GM21526 (cell line): Measurements from ENCODE around the gene TPSG1.
"Not testable (repeated sequence)": the region's sequence is repeated elsewhere in the genome, so short reads cannot be mapped to it uniquely, and the experiment has no call there.

ENCODE experiments used
- ATAC-seq: cut with Tn5 transposase; IDR thresholded peaks from one replicate; pipeline ENCODE4 v1.9.1; 2021; ENCODE audit warnings: moderate library complexity; ENCODE audit not compliant: unreplicated experiment, low FRiP score

Gene TPSG1

GRCh38 chr16:1198671-1199346 lies 26.3 kb downstream of the TPSG1 start:
- ATAC-seq, result not testable (repeated sequence)

- no peak for ATAC-seq
Measured at GRCh38 chr16:1198194-1198593, 26.9 kb downstream of the TPSG1 start.

GRCh38 chr16:1197237-1197866 lies 27.7 kb downstream of the TPSG1 start:
- no peak for ATAC-seq

GRCh38 chr16:1196494-1196893 lies 28.6 kb downstream of the TPSG1 start:
- no peak for ATAC-seq

GRCh38 chr16:1195393-1195666 lies 29.7 kb downstream of the TPSG1 start:
- ATAC-seq, result no peak

GRCh38 chr16:1194665-1195392 lies 30.2 kb downstream of the TPSG1 start:
- ATAC-seq, result no peak

GRCh38 chr16:1193825-1194581 lies 31.1 kb downstream of the TPSG1 start:
- no peak for ATAC-seq

- ATAC-seq, result no peak
Measured at GRCh38 chr16:1193143-1193824, 31.8 kb downstream of the TPSG1 start.

- no peak for ATAC-seq
Measured at GRCh38 chr16:1192384-1193073, 32.5 kb downstream of the TPSG1 start.

GRCh38 chr16:1190789-1191188 lies 34.3 kb downstream of the TPSG1 start:
- not testable (repeated sequence) for ATAC-seq

GRCh38 chr16:1189455-1189854 lies 35.6 kb downstream of the TPSG1 start:
- no peak for ATAC-seq

- no peak for ATAC-seq
Measured at GRCh38 chr16:1188432-1189189, 36.5 kb downstream of the TPSG1 start.

GRCh38 chr16:1185460-1186207 lies 39.4 kb downstream of the TPSG1 start:
- ATAC-seq, result not testable (repeated sequence)

GRCh38 chr16:1184980-1185379 lies 40.1 kb downstream of the TPSG1 start:
- ATAC-seq, result no peak

GRCh38 chr16:1184156-1184868 lies 40.8 kb downstream of the TPSG1 start:
- no peak for ATAC-seq

GRCh38 chr16:1182950-1183907 lies 41.8 kb downstream of the TPSG1 start:
- ATAC-seq, result no peak

- no peak for ATAC-seq
Measured at GRCh38 chr16:1182316-1182671, 42.8 kb downstream of the TPSG1 start.
